ENCODE results near the gene SLC45A2.

The SLC45A2 gene

DNA sequence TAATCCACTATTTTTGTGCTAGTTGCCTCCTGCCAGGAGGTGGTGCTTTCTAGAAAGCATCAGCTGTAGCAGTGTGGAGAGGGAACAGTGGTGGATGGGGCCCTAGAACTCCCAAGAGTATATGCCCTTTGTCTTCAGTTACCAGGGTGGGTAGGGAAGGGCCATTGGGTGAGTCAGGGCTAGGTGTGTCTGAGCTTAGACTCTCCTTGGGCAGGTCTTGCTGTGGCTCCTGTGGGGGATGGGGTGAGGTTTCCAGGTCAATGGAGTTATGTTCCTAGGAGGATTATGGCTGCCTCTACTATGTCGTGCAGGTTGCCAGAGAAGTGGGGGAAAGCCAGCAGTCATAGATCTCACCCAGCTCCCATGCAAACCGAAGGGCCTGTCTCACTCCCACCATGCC, 81.4 kb downstream of the SLC45A2 start:
- no peak overlapping the region for H3K4me3 ChIP-seq (ENCODE audit: insufficient read length, low read depth)
- TF ChIP-seq ZNF274 (IDR thresholded peaks at IDR 0.05; ENCODE audit: low read depth, low read length), result no peak
- TF ChIP-seq SUZ12 (IDR thresholded peaks at IDR 0.05; ENCODE audit: extremely low read depth, insufficient read depth, insufficient read length), result no peak
- TF ChIP-seq YY1 (IDR thresholded peaks at IDR 0.05; ENCODE audit: insufficient read depth, insufficient read length), result no peak

GRCh38 chr5:33901156-33901555, 83.3 kb downstream of the SLC45A2 start:
- Histone ChIP-seq H3K36me3 (ENCODE audit: insufficient read depth, insufficient read length, low read length) (no peaks in the 10 kb centered on the region), H3K9ac (ENCODE audit: insufficient read length, low read depth) (no peak overlapping the region), H3K4me3 (ENCODE audit: insufficient read length, low read depth) (no peak overlapping the region), H3K4me1 (ENCODE audit: insufficient read depth, insufficient read length) (no peaks in the 10 kb centered on the region), H3K9me3 (ENCODE audit: insufficient read depth, low read length) (no peaks in the 10 kb centered on the region; the same call in 1 of the 2 replicates), H3K27me3 (ENCODE audit: insufficient read depth, insufficient read length) (no peaks in the 10 kb centered on the region)
- TF ChIP-seq ZNF274 (IDR thresholded peaks at IDR 0.05; ENCODE audit: low read depth, low read length), result no peak
- TF ChIP-seq YY1 (IDR thresholded peaks at IDR 0.05; ENCODE audit: insufficient read depth, insufficient read length), result no peak
- TF ChIP-seq SUZ12 (IDR thresholded peaks at IDR 0.05; ENCODE audit: extremely low read depth, insufficient read depth, insufficient read length), result no peak
- DNase-seq (ENCODE audit: low read depth, low spot score), result no peak

More for the DNA sequence above, 81.4 kb downstream of the SLC45A2 start:
- peaks cover 17% of the 10 kb centered on the region for H3K9me3 ChIP-seq (ENCODE audit: insufficient read depth, low read length)
- H3K36me3 ChIP-seq (ENCODE audit: insufficient read depth, insufficient read length, low read length), result no peaks in the 10 kb centered on the region
- H3K27me3 ChIP-seq (ENCODE audit: insufficient read depth, insufficient read length), result no peaks in the 10 kb centered on the region
- no peak overlapping the region for H3K9ac ChIP-seq (ENCODE audit: insufficient read length, low read depth)
- H3K4me1 ChIP-seq (ENCODE audit: insufficient read depth, insufficient read length), result no peaks in the 10 kb centered on the region
- DNase-seq (ENCODE audit: low read depth, low spot score), result no peak
